HG03097 (cell line): Measurements from ENCODE around the gene HAGH.
"Not testable (repeated sequence)": the region's sequence is repeated elsewhere in the genome, so short reads cannot be mapped to it uniquely, and the experiment has no call there.

ENCODE experiments used
- ATAC-seq: cut with Tn5 transposase; IDR thresholded peaks from one replicate; pipeline ENCODE4 v1.9.1; 2021; ENCODE audit not compliant: unreplicated experiment, low FRiP score

Gene HAGH

DNA sequence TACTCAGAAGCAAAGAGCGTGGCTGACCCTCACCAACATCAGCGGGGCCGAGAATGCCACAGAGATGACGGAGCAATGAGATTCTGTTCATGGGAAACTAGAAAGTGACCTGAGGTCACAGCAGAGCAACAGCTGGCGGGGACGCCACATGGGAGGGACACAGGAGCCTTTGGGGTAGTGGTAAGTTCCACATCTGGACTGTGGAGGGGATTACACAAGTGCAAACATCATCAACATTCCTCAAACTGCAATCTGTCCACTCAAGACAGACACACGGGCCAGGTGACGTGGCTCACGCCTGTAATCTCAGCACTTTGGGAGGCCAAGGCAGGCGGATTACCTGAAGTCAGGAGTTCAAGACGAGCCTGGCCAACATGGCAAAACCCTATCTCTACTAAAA is 11.2 kb downstream of the HAGH start:
- no peak for ATAC-seq

DNA sequence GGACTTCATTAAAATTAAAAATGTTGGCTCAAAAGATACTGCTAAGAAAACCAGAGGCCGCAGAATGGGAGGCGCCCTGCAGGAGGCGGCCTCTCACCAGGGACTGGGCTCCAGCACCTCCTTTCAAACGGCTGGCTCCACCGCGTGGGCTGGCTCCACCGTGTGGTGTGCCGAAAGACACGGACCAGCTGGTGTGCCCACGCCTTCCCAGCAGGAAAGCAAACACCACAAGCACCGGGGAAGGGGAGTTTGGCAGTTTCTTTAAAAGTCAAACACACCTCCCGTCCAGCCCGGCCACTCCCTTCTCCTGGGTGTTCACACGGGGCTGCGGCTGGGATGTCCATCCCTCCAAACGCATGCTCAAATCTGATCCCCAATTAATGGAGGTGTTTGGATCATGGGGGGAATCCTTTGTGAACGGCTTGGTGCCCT is 13.9 kb downstream of the HAGH start:
- no peak for ATAC-seq

DNA sequence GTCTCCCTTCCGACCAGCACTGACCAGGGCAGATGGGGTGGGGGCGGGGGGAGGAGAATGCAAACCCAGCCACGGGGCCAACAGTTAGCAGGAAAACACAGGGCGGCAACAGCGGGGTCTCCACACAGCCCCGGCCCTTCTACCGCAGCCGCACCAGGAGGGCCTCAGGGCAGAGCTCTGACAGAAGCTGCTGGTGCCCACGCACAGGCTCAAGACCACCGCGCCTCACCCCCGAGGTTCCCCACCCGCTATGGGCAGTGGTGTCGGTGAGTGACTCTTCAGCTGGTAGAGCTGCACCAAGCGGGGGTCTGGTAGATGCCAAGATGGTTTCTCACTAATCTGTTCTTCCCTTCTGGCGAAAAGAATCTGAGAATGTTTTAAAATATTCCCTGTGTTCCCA is 16.1 kb downstream of the HAGH start:
- no peak for ATAC-seq

DNA sequence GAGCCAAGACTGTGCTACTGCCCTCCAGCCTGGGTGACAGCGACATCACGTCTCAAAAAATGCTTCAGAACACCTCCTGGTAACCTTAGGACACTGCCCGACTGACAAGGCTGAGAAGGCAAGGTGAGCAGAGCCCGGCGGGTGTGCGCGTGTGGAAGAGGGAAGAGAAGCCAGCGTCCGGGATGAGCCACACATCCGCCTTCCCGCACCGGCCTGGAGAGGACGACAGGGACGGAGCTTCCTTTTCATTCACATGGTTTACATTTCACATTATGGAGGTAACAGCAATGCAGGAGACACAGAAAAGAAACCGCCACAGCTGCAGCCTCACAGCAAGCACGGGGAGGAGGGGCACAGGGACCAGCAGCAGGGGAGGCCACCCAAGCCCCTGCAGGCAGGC is 16.5 kb downstream of the HAGH start:
- no peak for ATAC-seq

DNA sequence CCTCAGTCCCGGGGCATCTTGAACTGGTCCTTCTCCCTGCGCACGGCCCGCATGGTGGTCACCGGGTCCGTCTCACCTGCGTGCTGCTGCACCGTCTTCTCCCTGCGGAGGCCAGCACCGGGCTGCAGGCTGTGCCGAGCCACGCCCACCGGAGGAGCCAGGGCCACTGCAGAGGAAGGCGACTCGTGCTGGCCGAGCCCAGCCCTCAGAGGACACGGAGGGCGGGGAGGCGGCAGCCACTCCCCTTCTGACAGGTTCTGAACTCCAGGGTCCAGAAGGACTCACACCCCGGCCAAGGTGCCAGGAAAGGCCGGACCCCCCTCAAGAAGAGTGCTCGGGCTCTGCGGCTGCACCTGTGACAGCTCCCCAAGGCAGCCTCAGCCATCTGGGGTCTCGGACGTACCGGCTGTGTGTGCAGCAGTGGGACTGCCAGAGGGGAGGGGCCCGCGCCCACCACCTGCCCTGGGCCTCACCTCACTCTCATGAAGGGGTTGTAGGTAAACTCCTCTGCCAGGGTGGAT is 17.3 kb downstream of the HAGH start:
- ATAC-seq: no peak

DNA sequence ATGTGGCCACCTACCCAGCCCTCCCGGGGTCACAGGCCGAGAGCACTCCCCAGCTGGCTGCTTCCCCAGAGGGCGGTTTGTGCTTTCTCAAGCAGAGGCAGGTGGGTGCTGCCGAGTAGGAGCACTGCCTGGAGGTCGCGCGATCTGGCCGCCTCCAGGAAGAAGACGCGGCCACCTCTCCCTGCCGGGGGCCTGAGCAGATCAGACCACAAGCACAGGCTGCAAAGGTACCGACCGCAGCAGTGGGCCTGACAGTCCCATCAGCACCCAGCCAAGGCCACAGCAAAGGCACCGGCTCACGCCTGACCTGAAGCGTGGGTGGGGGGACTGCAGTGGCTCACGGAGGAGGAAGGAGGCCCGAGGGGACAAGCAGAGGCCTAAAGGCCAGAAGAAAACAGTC is 17.9 kb downstream of the HAGH start:
- ATAC-seq: no peak

DNA sequence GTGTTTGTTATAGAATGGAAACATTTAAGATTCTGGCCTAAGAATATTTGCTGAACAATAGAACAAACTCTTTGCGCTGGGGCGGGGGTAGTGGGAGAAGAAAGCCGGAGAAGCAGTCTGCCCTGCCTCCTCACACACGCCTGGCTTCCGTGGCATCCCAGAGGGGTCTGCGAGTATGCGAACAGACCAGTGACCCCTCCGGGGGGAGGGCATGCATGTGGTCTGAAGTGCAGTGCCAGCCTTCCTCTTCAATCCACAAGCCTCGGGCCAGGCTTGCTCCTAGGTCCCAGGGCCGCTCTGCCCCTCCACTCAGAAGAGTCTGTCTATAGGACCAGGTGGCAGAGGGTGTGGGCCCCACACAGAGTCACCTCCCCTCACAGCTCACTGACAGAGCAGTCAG is 19.0 kb downstream of the HAGH start:
- ATAC-seq: no peak

DNA sequence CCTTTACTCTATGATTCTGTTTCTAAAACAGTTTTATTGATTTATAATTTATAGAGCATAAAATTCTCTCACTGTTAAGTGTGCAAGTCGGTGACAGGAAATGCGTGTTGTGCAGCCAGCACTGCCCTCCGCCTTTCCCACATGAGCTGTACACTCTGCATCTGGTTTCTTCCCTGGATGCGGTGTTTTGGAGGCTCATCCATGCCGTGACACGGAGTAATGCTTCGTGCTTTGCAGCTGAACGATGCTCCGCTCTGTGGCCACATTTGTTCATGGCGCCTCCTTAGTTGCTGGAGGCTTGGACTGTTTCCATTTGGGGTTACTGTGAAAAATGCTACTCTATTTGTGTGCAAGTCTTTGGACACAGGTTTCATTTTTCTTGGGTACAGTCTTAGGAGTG is 25.9 kb downstream of the HAGH start:
- ATAC-seq: no peak

DNA sequence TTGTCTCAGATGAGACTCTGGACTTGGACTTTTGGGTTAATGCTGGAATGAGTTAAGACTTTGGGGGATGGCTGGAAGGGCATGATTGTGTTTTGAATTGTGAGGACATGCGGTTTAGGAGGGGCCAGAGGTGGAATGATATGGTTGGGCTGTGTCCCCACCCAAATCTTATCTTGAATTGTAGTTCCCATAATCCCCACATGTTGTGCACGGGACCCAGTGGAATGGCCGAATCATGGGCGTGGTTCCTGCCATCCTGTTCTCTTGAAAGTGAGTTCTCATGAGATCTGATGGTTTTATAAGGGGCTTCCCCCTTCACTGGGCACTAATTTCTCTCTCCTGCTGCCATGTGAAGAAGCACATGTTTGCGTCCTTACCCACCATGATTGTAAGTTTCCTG is 27.4 kb downstream of the HAGH start:
- not testable (repeated sequence) for ATAC-seq

DNA sequence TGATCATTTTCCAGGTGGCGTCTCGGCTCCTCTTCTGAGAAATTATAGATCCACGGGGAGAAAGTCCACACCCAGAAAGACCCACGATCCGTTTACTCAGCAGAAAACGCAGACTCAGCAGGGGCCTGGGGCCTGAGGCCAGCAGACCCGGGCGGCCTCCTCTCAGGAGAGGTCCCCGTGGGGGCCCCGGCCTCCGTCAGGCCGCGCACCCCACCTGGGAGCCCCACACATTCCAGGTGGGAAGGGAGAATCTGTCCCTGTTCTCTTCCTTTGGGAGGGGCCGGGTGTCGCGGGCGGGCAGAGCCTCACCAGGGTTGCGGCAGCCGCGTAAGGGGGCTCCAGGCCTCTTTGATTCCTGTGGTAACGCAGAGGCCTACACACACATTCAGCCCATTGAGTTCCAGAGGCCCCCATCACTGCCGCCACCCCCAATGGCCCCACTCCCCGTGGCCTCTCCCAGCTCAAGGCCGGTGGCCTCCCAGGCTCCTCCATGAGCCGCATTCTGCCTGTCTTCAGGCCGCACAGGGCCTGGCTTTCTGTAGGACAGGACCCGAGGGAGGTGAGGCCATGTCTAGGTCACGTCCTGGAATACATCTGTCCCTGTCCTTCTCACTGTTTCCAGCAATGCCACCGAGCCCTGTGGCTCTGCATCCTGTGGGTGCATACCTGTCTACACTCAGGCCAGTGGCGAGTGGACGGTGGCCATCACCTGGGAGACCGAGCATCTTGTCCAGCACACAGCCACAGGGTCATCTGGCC is 31.5 kb downstream of the HAGH start:
- ATAC-seq: no peak

DNA sequence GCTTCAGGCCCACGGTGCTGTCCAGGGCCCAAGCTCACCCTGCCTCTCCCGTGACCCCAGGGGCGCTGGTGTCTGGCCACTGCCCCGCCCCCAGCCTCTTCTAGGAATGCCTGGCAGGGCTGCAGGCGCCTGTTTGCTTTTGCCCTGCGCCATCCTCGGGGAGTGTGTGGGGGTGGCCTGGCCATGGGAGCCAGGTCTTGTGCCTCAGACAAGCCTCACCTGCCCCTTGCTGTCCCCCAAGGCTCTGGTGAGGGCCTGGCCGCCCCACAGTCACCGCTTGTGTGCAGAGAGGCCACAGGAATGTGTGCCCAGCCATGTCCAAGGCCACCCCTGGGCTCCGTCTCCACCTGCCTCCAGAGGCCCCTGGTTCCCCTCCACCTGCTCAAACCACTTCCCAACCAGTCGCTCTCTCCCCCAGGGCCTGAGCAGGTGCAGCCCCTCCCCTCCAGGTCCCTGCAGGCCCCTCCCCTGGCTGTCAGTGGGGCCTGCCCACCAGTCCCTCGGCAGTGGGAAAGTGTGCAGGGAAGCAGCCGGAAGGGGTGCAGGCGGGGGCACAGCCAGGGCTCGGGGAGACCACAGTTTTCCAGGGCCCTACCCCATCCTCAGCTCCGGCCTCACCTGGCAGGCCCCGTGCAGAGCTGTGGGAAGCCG is 32.3 kb downstream of the HAGH start:
- no peak for ATAC-seq

DNA sequence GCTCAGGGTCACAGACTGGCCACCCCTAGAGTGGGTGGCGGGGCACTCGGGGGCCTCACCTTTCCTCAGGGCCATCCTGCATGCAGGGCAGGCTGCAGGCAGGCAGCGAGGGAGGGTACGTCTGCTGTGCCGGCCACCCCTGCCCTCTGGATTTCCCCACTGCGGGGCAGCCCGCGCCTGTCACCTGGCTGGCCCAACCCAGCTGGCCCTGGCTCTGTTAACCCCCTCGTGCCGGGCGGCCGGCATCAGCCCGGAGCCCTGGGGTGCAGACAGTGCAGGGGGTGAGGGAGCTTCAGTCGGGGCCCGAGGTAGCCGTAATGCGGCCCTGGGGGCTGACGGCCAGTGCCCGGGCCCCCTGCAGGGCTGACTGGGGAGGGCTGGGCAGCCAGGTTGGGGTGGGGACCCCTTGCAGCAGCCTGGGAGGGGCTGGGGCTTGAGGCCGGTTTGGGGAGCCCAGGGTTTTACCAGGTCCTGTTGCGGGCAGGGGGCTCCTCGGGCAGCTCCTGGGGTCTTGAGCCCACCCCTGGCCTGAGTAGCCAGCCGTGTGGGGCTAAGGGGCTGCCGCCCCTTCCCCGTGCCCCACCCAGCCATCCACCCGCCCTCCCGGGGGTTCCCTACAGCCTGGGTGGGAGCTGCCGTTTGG is 32.9 kb downstream of the HAGH start, which contains the start of gene IGFALS:
Gene IGFALS, minus strand, starts transcription at position 128 of the 643 bp plus-strand sequence. Its CDS starts 53 bp downstream, at position 75.
- ATAC-seq: no peak

DNA sequence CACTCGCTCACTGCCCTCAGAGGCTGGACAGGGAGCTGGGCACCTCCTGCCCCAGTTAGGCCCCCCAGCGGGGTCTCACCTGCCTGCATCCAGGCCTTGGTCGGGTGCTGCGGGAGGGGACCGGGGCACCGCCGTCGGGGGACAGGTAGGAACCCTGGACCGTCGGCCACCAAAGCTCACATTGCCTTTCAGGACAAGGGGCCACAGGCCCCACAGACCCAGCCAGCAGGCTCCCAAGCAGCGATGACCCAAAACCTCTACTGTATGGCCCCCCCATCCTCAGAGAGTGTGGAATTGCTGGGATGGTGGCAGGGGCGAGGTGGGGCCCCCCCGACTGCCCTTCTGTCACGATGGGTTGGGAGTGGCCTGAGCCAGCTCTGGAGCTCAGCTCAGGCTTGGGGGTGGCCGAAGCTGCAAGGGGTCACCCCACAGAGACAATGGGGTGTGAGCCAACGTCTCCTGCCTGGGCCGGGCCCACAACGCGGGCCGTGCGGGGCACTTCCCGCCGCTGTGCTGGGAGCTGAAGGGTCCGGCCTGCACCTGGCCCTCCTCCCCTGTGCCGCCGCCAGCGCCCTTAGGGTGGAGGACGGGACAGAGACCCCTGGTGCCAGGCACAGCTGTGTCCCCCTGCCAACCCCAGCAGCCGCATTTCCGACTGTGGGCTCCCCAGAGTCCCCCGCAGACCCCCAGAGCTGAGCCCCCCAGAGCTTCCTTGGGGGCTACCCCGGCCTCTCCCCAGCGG is 33.6 kb downstream of the HAGH start:
- ATAC-seq: no peak

DNA sequence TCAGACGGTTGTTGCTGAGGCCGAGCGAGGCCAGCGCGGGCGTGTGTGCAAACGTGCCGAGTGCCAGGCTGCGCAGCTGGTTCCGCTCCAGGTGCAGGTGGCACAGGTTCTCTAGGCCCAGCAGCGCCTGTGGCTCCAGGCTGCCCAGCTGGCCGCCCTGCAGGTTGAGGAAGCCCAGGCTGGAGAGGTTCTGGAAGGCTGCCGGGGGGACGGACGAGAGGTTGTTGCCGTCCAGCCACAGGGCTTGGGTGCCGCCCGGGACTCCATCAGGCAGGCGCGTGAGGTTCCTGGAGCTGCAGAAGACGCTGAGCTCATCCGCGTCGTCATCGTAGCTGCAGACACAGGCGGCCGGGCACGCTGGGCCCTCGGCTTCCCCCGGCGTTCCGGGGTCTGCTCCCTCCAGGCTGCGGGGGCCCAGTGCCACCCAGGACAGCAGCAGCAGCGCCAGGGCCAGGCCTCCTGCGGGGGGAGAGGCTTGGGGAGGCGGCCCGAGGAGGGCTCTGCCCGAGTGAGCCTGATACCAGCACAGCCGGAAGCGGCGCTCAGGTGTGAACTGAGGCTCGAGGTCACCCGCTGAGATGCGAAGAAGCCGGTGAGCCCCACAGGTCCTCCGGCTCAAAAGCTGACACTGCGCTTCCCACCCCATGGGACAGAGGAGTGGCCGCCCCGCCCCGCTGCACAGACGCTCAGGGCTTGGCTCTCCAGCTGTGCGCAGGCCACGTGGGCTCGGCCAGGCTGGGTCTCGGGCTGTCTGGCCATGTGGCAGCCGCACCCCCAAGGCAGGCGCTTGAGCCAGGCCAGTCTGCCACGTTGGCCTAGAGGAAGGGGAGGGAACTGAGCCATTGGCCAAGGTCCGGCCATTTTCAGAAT is 34.4 kb downstream of the HAGH start:
- no peak for ATAC-seq

DNA sequence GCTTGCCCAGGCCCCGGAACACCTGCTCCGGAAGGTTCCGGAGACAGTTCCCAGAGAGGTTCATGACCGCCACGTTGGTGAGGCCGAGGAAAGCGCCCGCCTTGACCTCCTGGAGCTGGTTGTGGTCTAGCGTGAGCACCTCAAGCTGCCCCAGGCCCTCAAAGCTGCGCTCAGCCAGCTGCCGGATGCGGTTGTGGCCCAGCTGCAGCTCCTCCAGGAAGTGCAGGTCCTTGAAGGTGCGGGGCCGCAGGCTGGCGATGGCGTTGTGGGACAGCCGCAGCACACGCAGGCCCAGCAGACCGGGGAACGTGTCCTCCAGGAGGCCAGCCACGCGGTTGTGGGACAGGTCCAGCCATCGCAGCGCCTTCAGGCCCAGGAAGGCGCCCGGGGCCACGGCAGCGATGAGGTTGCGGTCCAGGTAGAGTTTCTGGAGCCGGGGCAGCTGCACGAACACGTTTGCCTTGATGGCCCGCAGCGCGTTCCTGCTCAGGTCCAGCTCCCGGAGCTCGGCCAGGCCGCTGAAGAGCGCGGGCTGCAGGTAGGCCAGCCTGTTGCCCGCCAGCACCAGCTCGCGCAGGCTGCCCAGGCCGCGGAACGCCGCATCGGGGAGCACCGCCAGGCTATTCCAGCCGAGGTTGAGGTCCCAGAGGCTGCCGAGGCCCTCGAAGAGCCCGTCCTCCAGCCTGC is 35.2 kb downstream of the HAGH start:
- ATAC-seq: no peak

DNA sequence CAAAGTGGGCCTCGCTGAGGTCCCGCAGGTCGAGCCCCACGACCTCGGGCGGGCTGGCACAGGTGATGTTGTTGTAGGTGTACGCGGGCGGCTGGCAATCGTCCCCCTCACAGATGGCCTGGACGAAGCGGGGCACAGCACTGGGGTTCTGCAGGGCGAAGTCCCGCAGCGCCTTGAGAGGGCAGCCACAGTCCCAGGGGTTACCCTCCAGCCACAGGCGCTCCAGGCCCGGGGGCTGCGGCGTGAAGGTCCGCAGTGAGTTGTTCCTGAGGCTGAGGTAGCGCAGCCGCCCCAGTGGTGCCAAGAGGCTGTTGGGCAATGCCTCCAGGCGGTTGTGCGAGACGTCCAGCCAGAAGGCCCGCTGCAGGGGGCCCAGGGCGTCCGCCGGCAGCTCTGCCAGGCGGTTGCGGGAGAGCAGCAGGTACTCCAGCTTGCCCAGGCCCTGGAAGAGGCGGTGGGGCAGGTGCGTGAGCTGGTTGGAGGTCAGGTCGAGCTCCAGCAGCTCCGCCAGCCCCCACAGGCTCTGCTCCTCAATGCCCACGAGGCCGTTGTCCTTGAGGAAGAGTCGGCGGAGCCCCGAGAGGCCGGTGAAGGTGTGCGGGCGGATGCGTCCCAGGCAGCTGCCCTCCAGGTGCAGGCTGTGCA is 35.9 kb downstream of the HAGH start:
- ATAC-seq: no peak

DNA sequence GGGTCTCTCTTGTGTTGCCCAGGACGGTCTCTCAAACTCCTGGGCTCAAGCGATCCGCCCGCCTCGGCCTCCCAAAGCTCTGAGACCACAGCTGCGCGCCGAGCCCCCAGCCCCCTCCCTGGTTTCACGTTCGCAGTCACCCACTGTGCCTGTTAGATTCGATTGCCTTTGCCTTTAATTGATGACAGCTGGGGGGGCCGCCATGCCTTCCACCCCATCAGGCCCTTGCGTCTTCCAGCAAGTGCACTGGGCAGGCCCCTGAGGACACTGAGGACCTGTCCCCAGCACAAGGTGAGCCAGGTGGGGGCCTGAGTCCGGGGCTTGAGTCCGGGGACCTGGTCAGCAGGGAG is 36.4 kb downstream of the HAGH start:
- ATAC-seq: no peak

DNA sequence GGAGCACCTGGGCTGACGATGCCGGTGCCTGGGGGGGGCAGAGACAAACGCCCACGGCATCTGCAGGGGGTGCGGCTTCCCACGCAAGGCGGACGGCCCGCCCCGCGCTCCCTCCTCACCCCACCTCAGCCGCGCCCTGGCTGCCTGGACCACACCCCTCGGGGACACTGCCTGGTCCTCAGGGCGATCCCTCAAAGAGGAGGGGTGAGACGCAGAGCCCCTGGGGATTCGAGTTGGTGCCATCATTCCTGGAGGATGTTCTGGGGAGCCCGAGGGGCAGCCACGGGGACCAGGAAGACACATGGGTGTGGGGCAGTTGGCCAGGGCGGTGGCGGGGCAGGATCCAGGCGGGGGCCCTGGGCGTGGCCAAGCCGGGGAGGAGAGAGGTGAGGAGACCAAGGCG is 37.0 kb downstream of the HAGH start:
- no peak for ATAC-seq

DNA sequence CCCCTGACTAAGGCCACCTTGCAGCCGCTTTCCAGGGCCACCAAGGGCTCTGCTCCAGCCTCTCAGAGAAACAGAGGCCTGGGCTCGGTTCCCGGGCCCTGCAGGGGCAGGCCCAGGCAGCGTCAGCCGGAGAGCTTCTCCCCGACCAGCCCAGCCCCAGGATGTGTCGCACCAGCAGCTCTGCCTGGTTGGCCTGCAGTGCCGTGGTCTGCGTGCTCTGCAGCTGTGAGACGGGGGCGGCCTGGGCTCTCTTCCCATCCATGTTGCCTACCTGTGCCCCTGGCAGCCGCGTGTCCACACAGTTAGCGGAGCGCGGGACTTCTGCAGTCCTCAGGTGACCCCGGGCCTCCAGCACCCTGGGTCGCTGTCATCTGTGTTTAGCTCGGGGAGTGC is 37.9 kb downstream of the HAGH start:
- ATAC-seq: no peak
